GM20000 (cell line): ENCODE measurements around the gene AGAP1.

Experiments used
- DNase-seq: peaks from one replicate; pipeline ENCODE4 v3.0.0; 2012; ENCODE audit warnings: low spot score
- CTCF ChIP-seq: IDR thresholded peaks from 2 replicates; pipeline ENCODE4 v1.5.1; 2012; ENCODE audit warnings: mild to moderate bottlenecking, control low read depth; ENCODE audit errors: extremely low read depth, missing control alignments

AGAP1 gene

GRCh38 chr2:235471186-235471747 lies 22.6 kb upstream of the AGAP1 start:
- no peak for TF ChIP-seq CTCF
- no peak for DNase-seq

GRCh38 chr2:235472443-235472842 lies 21.4 kb upstream of the AGAP1 start:
- DNase-seq: no peak
- no peak for TF ChIP-seq CTCF

- no peak for TF ChIP-seq CTCF
- DNase-seq: no peak
Measured at GRCh38 chr2:235478609-235479008, 15.2 kb upstream of the AGAP1 start.

GRCh38 chr2:235479604-235480003 lies 14.2 kb upstream of the AGAP1 start:
- no peak for DNase-seq
- TF ChIP-seq CTCF: no peak

GRCh38 chr2:235480614-235481013 lies 13.2 kb upstream of the AGAP1 start:
- TF ChIP-seq CTCF: no peak
- DNase-seq: no peak

- TF ChIP-seq CTCF: no peak
- DNase-seq: no peak
Measured at GRCh38 chr2:235483313-235483712, 10.5 kb upstream of the AGAP1 start.

- DNase-seq: no peak
- TF ChIP-seq CTCF: no peak
Measured at GRCh38 chr2:235485362-235485761, 8.5 kb upstream of the AGAP1 start.

- TF ChIP-seq CTCF: no peak
- DNase-seq: no peak
Measured at GRCh38 chr2:235486729-235487128, 7.1 kb upstream of the AGAP1 start.
